ENCODE results near the gene MSI2.

The MSI2 gene

GRCh38 chr17:57627591-57627990 lies 371.3 kb downstream of the MSI2 start:
- Histone ChIP-seq H3K27me3 (ENCODE audit: control insufficient read depth, insufficient read depth, low read length) (no peaks in the 10 kb centered on the region), H3K4me3 (ENCODE audit: low read length) (no peak overlapping the region), H3K27ac (ENCODE audit: low read length) (no peak overlapping the region), H3K9me3 (ENCODE audit: control insufficient read depth, insufficient read depth, low read length) (no peaks in the 10 kb centered on the region), H3K4me1 (ENCODE audit: control insufficient read depth, insufficient read depth, low read length) (no peaks in the 10 kb centered on the region), H3K36me3 (ENCODE audit: control insufficient read depth, insufficient read depth, low read length) (no peaks in the 10 kb centered on the region)
- WGBS (ENCODE audit: insufficient coverage, insufficient read length) = no CpG with 5 or more reads among the region's 10 CpGs
- no peak for DNase-seq (ENCODE audit: low read depth, low spot score)

GRCh38 chr17:57628421-57628820 lies 372.1 kb downstream of the MSI2 start:
- Histone ChIP-seq H3K4me1 (ENCODE audit: control insufficient read depth, insufficient read depth, low read length) (no peaks in the 10 kb centered on the region), H3K9me3 (ENCODE audit: control insufficient read depth, insufficient read depth, low read length) (no peaks in the 10 kb centered on the region), H3K36me3 (ENCODE audit: control insufficient read depth, insufficient read depth, low read length) (no peaks in the 10 kb centered on the region), H3K27ac (ENCODE audit: low read length) (no peak overlapping the region), H3K4me3 (ENCODE audit: low read length) (no peak overlapping the region), H3K27me3 (ENCODE audit: control insufficient read depth, insufficient read depth, low read length) (no peaks in the 10 kb centered on the region)
- no CpG with 5 or more reads among the region's 9 CpGs for WGBS (ENCODE audit: insufficient coverage, insufficient read length)
- DNase-seq (ENCODE audit: low read depth, low spot score) = no peak

- WGBS (ENCODE audit: insufficient coverage, insufficient read length) = no CpG with 5 or more reads among the region's 8 CpGs
These were observed 373.1 kb downstream of the MSI2 start for GRCh38 chr17:57629470-57629869.

GRCh38 chr17:57629886-57630285 lies 373.6 kb downstream of the MSI2 start:
- H3K4me3 ChIP-seq (ENCODE audit: low read length) = no peak overlapping the region
- H3K27me3 ChIP-seq (ENCODE audit: control insufficient read depth, insufficient read depth, low read length) = no peaks in the 10 kb centered on the region
- DNase-seq (ENCODE audit: low read depth, low spot score) = no peak
- WGBS (ENCODE audit: insufficient coverage, insufficient read length) = no CpG with 5 or more reads among the region's 4 CpGs
- H3K27ac ChIP-seq (ENCODE audit: low read length) = no peak overlapping the region
- no peaks in the 10 kb centered on the region for H3K4me1 ChIP-seq (ENCODE audit: control insufficient read depth, insufficient read depth, low read length)
- no peaks in the 10 kb centered on the region for H3K9me3 ChIP-seq (ENCODE audit: control insufficient read depth, insufficient read depth, low read length)
- H3K36me3 ChIP-seq (ENCODE audit: control insufficient read depth, insufficient read depth, low read length) = no peaks in the 10 kb centered on the region

More at GRCh38 chr17:57629470-57629869, 373.1 kb downstream of the MSI2 start:
- Histone ChIP-seq H3K9me3 (ENCODE audit: control insufficient read depth, insufficient read depth, low read length) (no peaks in the 10 kb centered on the region), H3K27ac (ENCODE audit: low read length) (no peak overlapping the region), H3K4me1 (ENCODE audit: control insufficient read depth, insufficient read depth, low read length) (no peaks in the 10 kb centered on the region), H3K4me3 (ENCODE audit: low read length) (no peak overlapping the region), H3K27me3 (ENCODE audit: control insufficient read depth, insufficient read depth, low read length) (no peaks in the 10 kb centered on the region), H3K36me3 (ENCODE audit: control insufficient read depth, insufficient read depth, low read length) (no peaks in the 10 kb centered on the region)
- DNase-seq (ENCODE audit: low read depth, low spot score) = no peak

- WGBS (ENCODE audit: insufficient coverage, insufficient read length) = no CpG with 5 or more reads among the region's 8 CpGs
- no peaks in the 10 kb centered on the region for H3K4me1 ChIP-seq (ENCODE audit: control insufficient read depth, insufficient read depth, low read length)
These were observed 374.4 kb downstream of the MSI2 start for GRCh38 chr17:57630736-57631135.

GRCh38 chr17:57631871-57632270 lies 375.5 kb downstream of the MSI2 start:
- Histone ChIP-seq H3K9me3 (ENCODE audit: control insufficient read depth, insufficient read depth, low read length) (no peaks in the 10 kb centered on the region), H3K27ac (ENCODE audit: low read length) (no peak overlapping the region), H3K4me3 (ENCODE audit: low read length) (no peak overlapping the region), H3K36me3 (ENCODE audit: control insufficient read depth, insufficient read depth, low read length) (no peaks in the 10 kb centered on the region), H3K27me3 (ENCODE audit: control insufficient read depth, insufficient read depth, low read length) (no peaks in the 10 kb centered on the region), H3K4me1 (ENCODE audit: control insufficient read depth, insufficient read depth, low read length) (peaks cover 2% of the 10 kb centered on the region; the same call in 1 of the 2 replicates)
- WGBS (ENCODE audit: insufficient coverage, insufficient read length) = no CpG with 5 or more reads among the region's 6 CpGs
- DNase-seq (ENCODE audit: low read depth, low spot score) = no peak

More at GRCh38 chr17:57630736-57631135, 374.4 kb downstream of the MSI2 start:
- Histone ChIP-seq H3K9me3 (ENCODE audit: control insufficient read depth, insufficient read depth, low read length) (no peaks in the 10 kb centered on the region), H3K4me3 (ENCODE audit: low read length) (no peak overlapping the region), H3K36me3 (ENCODE audit: control insufficient read depth, insufficient read depth, low read length) (no peaks in the 10 kb centered on the region), H3K27ac (ENCODE audit: low read length) (no peak overlapping the region), H3K27me3 (ENCODE audit: control insufficient read depth, insufficient read depth, low read length) (no peaks in the 10 kb centered on the region)
- DNase-seq (ENCODE audit: low read depth, low spot score) = no peak

- Histone ChIP-seq H3K9me3 (ENCODE audit: control insufficient read depth, insufficient read depth, low read length) (no peaks in the 10 kb centered on the region), H3K4me3 (ENCODE audit: low read length) (no peak overlapping the region), H3K36me3 (ENCODE audit: control insufficient read depth, insufficient read depth, low read length) (no peaks in the 10 kb centered on the region), H3K27me3 (ENCODE audit: control insufficient read depth, insufficient read depth, low read length) (no peaks in the 10 kb centered on the region), H3K4me1 (ENCODE audit: control insufficient read depth, insufficient read depth, low read length) (peaks cover 2% of the 10 kb centered on the region; the same call in 1 of the 2 replicates), H3K27ac (ENCODE audit: low read length) (no peak overlapping the region)
- no peak for DNase-seq (ENCODE audit: low read depth, low spot score)
- no CpG with 5 or more reads among the region's 5 CpGs for WGBS (ENCODE audit: insufficient coverage, insufficient read length)
These were observed 376.0 kb downstream of the MSI2 start for GRCh38 chr17:57632294-57632693.

- Histone ChIP-seq H3K9me3 (ENCODE audit: control insufficient read depth, insufficient read depth, low read length) (no peaks in the 10 kb centered on the region), H3K27me3 (ENCODE audit: control insufficient read depth, insufficient read depth, low read length) (no peaks in the 10 kb centered on the region), H3K36me3 (ENCODE audit: control insufficient read depth, insufficient read depth, low read length) (no peaks in the 10 kb centered on the region), H3K4me1 (ENCODE audit: control insufficient read depth, insufficient read depth, low read length) (peaks cover 2% of the 10 kb centered on the region; the same call in 1 of the 2 replicates), H3K4me3 (ENCODE audit: low read length) (no peak overlapping the region), H3K27ac (ENCODE audit: low read length) (no peak overlapping the region)
- no peak for DNase-seq (ENCODE audit: low read depth, low spot score)
- WGBS (ENCODE audit: insufficient coverage, insufficient read length) = no CpG with 5 or more reads among the region's 14 CpGs
These were observed 376.9 kb downstream of the MSI2 start for GRCh38 chr17:57633236-57633635.

- peaks cover 2% of the 10 kb centered on the region; the same call in 1 of the 2 replicates for H3K4me1 ChIP-seq (ENCODE audit: control insufficient read depth, insufficient read depth, low read length)
- no peak overlapping the region for H3K4me3 ChIP-seq (ENCODE audit: low read length)
- no CpG with 5 or more reads among the region's 4 CpGs for WGBS (ENCODE audit: insufficient coverage, insufficient read length)
- H3K27me3 ChIP-seq (ENCODE audit: control insufficient read depth, insufficient read depth, low read length) = no peaks in the 10 kb centered on the region
- DNase-seq (ENCODE audit: low read depth, low spot score) = no peak
- no peaks in the 10 kb centered on the region for H3K36me3 ChIP-seq (ENCODE audit: control insufficient read depth, insufficient read depth, low read length)
- no peak overlapping the region for H3K27ac ChIP-seq (ENCODE audit: low read length)
- H3K9me3 ChIP-seq (ENCODE audit: control insufficient read depth, insufficient read depth, low read length) = no peaks in the 10 kb centered on the region
These were observed 378.6 kb downstream of the MSI2 start for GRCh38 chr17:57634713-57635465.

GRCh38 chr17:57636274-57636673 lies 380.0 kb downstream of the MSI2 start:
- no CpG with 5 or more reads among the region's 9 CpGs for WGBS (ENCODE audit: insufficient coverage, insufficient read length)
- Histone ChIP-seq H3K4me1 (ENCODE audit: control insufficient read depth, insufficient read depth, low read length) (peaks cover 2% of the 10 kb centered on the region; the same call in 1 of the 2 replicates), H3K36me3 (ENCODE audit: control insufficient read depth, insufficient read depth, low read length) (no peaks in the 10 kb centered on the region), H3K27ac (ENCODE audit: low read length) (no peak overlapping the region), H3K27me3 (ENCODE audit: control insufficient read depth, insufficient read depth, low read length) (no peaks in the 10 kb centered on the region), H3K9me3 (ENCODE audit: control insufficient read depth, insufficient read depth, low read length) (no peaks in the 10 kb centered on the region), H3K4me3 (ENCODE audit: low read length) (no peak overlapping the region)
- no peak for DNase-seq (ENCODE audit: low read depth, low spot score)
